Stimulated activated CD4-positive, alpha-beta T cell treated with anti-CD3 and anti-CD28 coated beads, Interleukin-2, amount 100 ng/mL, for 4 hours (primary cell): Measurements from ENCODE around the gene ZZZ3.
"Not testable (repeated sequence)": the region's sequence is repeated elsewhere in the genome, so short reads cannot be mapped to it uniquely, and the experiment has no call there.

ENCODE experiments used
- DNase-seq: peaks from one replicate; pipeline ENCODE4 v3.0.0-alpha.2; 2020; ENCODE audit warnings: low read depth

ZZZ3 gene

GRCh38 chr1:77670330-77670729 is 12.1 kb downstream of the ZZZ3 start:
- no peak for DNase-seq

- no peak for DNase-seq
Observed at GRCh38 chr1:77668924-77669449, 13.5 kb downstream of the ZZZ3 start.

- DNase-seq = no peak
Observed at GRCh38 chr1:77664939-77665516, 17.4 kb downstream of the ZZZ3 start.

GRCh38 chr1:77661696-77662095 is 20.8 kb downstream of the ZZZ3 start:
- no peak for DNase-seq

GRCh38 chr1:77659879-77660593 is 22.4 kb downstream of the ZZZ3 start:
- no peak for DNase-seq

DNA sequence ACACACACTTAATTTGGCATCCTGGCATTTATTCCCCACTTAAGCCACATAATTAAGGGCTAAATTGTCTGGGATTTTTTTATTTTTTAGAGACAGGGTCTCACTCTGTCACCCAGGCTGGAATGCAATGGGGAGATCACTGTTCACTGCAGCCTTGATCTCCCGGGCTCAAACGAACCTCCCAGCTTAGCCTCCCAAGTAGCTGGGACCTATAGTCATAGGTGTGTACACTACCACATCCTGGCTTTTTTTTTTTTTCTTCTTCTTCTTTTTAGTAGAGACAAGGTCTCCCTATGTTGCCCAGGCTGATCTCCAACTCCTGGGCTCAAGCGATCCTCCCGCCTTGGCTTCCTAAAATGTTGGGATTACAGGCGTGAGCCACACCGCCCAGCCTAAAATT is 24.2 kb downstream of the ZZZ3 start:
- DNase-seq = no peak

DNA sequence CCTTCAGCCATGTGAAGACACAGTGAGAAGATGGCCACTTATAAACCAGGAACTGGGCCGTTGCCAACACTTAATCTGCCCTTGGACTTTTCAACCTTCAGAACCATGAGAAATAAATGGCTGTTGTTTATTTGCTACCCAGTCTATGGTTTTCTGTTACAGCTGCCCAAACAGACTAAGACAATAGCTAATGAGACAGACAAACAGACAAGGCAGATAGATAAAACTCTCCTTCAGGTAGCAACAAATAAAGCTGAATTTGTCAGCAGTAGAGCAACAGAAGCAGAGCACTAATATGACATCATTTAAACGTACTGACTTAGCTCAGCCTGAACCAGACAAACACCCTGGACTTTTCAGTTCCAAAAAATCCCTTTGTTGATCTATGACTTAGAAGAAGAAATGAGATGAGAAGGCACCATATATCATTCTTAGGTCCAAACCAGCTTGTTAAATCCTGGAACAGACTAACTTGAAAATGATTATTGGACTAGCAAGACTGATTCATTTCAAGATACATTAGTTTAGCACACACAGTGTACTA is 27.0 kb downstream of the ZZZ3 start:
- no peak for DNase-seq

DNA sequence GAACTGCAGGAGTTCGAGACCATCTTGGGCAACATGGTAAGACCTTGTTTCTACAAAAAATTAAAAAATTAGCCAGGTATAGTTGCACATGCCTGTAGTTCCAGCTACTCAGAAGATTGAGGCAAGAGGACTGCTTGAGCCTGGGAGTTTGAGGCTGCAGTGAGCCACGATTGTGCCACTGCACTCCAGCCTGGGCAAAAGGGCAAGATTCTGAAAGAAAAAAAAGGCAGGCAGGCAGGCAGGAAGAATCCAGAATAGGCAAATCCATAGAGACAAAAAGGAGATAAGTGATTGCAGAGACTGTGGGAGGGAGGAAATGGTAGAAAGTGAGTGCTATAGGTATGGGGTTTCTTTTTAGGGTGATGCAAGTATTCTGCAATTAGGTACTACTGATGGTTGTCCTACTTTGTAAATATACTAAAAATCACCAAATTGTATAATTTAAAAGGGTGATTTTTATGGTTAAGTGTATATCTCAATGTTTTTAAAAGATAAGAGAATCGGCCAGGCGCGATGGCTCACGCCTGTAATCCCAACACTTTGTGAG is 29.4 kb downstream of the ZZZ3 start:
- no peak for DNase-seq

- DNase-seq = no peak
Observed at GRCh38 chr1:77652268-77652667, 30.2 kb downstream of the ZZZ3 start.

- no peak for DNase-seq
Observed at GRCh38 chr1:77649127-77649526, 33.3 kb downstream of the ZZZ3 start.

DNA sequence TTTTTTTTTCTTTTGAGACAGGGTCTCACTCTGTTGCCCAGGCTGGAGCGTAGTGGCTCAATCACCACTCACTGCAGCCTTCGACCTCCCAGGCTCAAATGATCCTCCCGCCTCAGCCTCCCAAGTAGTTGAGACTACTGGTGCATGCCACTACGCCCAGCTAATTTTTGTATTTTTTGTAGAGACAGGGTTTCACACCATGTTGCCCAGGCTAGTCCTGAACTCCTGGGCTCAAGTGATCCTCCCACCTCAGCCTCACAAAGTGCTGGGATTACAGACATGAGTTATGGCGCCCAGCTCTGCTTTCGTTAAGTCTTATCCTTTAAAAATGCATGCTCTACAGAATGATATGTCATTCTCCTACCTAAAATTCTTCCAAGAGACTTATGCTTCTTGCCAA is 36.2 kb downstream of the ZZZ3 start:
- DNase-seq = not testable (repeated sequence)

GRCh38 chr1:77643456-77643855 is 39.0 kb downstream of the ZZZ3 start:
- DNase-seq = no peak

GRCh38 chr1:77642941-77643340 is 39.5 kb downstream of the ZZZ3 start:
- DNase-seq = no peak

DNA sequence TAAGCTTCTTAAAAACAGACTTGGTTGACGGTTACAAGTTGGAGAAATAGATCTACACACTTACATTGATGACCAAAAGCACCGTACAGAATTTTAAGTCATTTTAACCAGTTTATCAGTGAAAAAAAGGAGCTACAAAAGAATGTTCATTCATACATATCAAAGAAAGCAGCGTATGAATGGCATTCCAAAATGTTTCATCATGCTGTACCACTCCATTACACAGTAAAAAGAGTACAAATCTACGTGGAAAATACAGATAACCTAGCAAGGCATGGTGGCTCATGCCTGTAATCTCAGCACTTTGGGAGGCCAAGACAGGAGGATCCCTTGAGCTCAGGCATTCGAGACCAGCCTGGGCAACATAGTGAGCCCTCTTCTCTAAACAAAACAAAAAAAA is 40.3 kb downstream of the ZZZ3 start:
- no peak for DNase-seq

DNA sequence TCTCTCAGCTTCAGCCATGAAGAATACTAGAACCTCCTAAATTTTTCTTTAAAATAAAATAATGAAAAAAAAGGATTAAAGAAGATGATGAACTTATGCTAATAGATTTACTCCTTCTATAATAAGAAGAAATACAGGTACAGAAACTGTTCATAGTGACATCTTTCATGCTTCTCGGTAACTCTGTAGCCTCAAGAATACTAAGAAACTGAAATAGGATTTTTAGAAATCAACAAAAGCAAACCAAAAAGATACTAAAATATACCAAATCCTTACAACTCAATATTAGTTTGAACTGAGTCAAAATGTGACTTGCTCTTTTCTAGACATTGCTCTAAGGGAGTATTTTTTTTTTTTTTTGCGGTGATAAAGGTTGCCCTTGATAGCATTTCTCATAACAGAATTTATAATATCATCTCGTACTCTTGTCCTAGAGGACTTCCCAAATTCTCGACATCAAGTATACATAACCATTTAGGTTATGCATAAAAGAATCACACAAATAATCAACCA is 42.8 kb downstream of the ZZZ3 start:
- no peak for DNase-seq

DNA sequence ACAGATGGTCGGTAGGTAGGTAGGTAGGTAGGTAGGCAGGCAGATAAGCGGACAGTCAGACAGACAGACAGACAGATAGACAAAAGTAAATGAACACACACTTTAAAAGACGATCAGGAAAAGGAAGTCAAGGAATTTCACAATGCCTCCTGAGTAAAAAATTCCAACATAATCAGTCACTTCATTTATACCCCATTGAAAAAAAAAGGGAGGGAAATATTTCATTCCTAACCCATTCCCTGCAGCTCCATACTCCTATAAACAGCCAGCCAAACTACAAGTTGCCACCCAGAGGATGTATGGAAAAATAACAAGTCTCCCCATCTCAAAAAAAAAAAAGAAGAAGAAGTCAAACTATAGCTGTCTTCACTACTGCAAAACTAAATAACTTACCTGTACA is 43.4 kb downstream of the ZZZ3 start:
- DNase-seq = no peak

GRCh38 chr1:77636864-77637263 is 45.6 kb downstream of the ZZZ3 start:
- DNase-seq = no peak
